CD4-positive, alpha-beta T cell treated with Interferon alpha-2 for 1 hour (primary cell): ENCODE data around the gene NMNAT2.

ENCODE experiments used
- DNase-seq, 2 donors: peaks; one replicate each; pipeline ENCODE4 v3.0.0-alpha.2; 2020 to 2022

The NMNAT2 gene

GRCh38 chr1:183203094-183203493, 215.1 kb downstream of the NMNAT2 start:
- no peak for DNase-seq

GRCh38 chr1:183200451-183200850, 217.7 kb downstream of the NMNAT2 start:
- no peak for DNase-seq

GRCh38 chr1:183199304-183199703, 218.9 kb downstream of the NMNAT2 start:
- no peak for DNase-seq

- no peak for DNase-seq
Observed at GRCh38 chr1:183198463-183198862, 219.7 kb downstream of the NMNAT2 start.
